GM18520 (cell line): ENCODE results near the gene RRH.
"Not testable (repeated sequence)": the region's sequence is repeated elsewhere in the genome, so short reads cannot be mapped to it uniquely, and the experiment has no call there.

Experiments used
- ATAC-seq: cut with Tn5 transposase; IDR thresholded peaks from one replicate; pipeline ENCODE4 v1.9.1; 2021; ENCODE audit not compliant: unreplicated experiment

The RRH gene

DNA sequence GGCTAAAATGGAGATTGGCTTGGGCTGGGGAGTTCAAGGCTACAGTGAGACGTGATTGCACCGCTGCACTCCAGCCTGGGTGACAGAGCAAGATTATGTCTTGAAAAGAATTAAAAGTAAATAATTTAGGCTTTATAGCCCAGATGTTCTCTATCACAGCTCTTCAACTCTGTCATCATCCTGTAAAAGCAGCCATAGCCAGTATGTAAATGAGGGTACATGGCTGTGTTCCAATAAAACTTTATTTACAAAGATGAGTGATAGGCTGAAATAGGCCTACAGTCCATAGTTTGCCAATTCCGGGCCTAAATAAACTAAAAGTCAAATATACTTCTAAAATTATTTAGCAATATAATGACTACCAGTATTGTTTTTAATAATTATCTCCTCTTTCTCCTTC lies 9.2 kb downstream of the RRH start:
- no peak for ATAC-seq

- ATAC-seq = no peak
Measured at GRCh38 chr4:109846395-109847098, 18.8 kb downstream of the RRH start.

- no peak for ATAC-seq
Measured at GRCh38 chr4:109847896-109848442, 20.2 kb downstream of the RRH start, which contains the start of gene LRIT3. TSS of gene LRIT3 (plus strand) at chr4:109848107. CDS start at chr4:109848202, 95 bp downstream.

DNA sequence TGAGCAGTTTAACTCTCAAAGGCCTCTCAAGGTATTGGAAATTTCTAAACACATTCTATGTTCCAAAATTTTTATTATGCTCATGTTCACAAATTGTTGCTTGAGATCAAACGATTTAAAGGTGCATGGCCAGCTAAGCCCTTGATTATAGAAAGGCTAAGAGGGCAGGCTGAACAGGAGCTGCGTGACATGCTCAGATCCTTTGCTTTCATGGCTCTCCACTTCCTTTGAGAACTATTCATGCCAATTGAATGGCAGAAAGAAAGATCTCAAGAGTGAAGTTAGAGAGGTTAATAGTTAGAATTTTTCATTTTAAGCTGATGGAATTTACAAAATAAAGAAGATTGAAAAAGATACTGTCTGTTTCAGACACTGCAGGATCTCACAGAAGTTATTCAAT lies 20.7 kb downstream of the RRH start:
- ATAC-seq = no peak

- ATAC-seq = no peak
Measured at GRCh38 chr4:109850601-109851000, 22.8 kb downstream of the RRH start.

DNA sequence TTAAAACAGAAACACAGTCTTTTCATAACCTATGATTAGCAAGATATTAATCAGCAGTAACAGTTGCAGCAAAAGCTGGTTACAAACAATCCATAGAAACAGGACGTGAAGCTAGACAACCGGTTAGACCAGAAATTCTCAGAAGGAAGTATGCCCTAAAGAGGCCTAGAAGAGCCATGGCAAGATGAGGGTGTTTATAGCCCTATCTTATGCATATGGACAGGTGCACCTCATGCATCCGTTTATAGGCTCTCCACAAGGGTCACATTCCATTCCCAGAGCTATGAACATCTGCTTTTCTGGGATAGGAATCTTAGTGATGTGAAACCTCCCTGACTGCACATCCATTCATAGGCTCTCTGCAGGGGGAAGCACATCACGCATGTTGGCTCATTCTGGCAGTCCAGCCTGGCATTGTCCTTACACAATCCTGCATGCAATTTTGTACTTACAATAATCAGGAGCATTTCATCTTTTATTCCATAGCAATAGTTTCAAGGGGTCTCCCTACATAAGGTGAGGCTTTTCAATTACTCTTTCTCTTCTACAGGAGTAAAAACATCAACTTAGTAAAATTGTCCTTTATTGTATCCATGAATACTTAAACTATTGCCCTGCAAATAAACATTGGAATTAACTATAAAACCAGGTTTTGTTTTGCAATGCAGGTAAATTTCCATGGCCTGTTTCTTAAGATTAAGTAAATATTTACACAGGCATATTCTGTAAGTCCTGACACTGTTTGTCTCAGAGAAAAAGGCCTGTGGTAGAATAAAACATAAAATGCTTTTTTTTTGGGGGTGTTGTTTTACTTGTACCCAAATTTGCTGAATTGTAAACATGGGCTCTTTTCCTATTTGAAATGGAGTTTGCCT lies 31.9 kb downstream of the RRH start:
- not testable (repeated sequence) for ATAC-seq

DNA sequence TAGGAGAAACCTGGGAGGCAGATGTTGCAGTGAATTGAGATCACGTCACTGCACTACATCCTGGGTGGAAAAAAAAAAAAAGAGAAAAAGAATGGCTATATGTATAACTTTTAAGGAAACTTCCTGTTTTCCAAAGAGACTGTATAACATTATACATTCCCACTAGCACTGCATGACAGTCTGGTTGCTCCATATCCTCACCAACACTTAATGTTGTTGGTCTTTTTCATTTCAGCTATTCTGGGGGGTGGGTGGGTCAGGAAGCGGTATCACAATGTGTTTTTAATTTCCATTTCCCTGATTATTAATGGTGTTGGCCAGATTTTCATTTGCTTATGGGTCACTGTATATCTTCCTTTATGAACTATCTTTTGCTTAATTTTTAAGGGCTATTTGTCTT lies 33.5 kb downstream of the RRH start:
- ATAC-seq = no peak

DNA sequence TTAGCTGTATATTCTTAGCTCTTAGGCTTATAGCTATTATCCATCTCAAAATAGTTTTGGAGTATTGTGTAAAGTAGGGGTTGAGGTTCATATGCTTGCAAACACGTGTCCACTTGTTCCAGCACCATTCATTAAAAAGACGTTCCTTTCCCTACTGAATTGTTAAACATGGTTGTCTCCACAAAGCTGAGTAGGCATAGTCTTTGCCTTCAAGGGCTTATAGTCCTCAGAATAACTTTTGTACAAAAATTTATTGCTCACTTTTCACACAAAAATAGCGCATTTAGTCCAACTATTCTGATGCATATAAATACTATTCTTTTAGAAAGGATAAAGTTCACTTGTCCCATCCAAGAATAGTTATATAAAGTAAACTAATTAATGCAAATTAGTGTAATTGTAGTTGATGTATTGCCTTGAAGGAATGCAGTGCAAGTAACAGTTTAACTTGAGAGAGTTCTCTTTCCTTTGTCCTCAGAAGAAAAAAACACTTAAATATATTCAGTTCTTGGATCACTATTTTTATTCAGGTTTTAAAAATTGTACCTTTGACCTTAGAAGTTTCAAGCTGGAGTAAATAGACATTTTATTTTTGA lies 34.2 kb downstream of the RRH start:
- ATAC-seq = no peak

GRCh38 chr4:109864134-109864533 lies 36.4 kb downstream of the RRH start:
- ATAC-seq = no peak

DNA sequence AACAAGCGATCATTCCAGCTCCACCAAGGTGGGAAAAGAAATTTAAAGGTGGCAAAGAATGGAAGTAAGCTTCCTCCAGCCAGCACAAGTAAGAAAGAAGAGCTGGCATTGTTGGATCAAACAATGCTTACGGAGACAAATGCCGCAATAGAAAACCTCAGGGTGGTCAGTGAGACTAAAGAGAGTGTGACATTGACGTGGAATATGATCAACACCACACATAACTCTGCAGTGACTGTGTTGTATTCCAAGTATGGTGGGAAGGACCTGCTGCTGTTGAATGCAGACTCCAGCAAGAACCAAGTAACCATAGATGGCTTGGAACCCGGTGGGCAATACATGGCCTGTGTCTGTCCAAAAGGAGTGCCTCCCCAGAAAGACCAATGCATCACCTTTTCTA lies 42.3 kb downstream of the RRH start:
- no peak for ATAC-seq

DNA sequence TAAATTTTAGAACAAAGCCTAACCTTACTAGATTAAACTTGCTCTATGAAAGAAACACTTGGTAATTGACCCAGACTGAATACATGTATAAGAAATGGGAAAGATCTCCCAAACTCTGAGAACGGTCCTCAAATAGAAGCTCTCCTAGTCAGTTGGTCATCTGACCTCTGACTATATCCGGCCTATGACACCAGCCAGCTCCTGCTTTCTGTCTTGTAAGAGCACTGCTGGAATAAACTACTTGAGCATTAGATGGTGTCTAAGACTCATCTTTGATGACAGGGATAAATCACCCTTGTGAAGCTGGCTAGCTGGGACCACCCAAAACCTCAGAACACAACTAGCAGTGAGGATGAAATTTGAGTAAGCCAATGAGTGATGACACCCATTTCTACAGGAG lies 44.3 kb downstream of the RRH start:
- ATAC-seq = no peak

GRCh38 chr4:109872950-109873656 lies 45.3 kb downstream of the RRH start:
- ATAC-seq = no peak

DNA sequence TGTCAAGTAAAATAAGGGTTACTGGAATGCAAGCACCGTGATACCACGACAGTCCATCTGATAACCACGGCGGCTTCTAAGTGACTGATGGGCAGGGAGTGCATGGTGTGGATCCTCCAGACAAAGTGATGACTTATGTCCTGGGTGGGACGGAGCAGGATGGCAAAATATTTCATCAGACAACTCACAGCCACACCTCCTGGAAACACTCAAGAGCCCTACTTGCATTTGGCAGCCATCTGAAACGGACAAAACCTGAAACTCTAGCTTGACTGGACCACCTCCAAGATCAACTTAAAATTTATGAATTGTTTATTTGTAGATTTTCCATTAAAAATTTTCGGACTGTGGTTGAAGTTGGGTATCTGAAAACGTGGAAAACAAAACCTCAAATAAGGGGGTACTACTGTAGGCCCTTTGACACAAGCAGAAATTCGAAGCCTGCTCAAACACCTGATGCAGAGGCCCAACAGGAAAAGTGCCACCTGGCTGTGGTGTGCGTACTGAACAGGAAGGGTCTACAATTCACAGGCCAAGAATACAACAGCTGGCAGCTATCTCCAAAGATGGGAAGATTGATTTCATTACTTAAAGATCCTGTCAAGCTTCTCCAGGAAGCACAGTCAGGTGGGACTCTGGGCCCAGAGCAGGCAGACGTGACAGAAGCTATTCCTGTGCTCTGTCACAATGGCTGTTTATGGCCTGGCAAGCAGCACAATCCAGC lies 46.2 kb downstream of the RRH start:
- no peak for ATAC-seq

DNA sequence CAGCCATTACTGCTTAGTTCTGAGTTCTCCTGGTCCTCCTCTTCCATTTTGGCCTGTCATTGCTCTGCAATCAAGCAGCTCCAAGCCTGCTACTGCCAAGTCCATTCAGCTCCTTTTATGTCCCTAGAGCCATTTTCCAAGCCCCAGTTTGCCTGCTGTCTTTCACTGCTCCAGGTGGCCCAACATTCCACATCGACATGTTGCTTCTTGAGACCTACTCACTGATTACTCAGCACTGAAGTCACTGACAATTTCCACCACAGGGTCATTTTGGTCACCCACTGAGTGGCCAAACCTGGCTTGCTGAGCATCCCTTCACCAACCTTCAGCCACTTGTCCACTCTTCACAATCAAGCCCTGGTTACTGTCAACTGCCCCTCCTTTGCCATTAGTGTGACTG lies 47.3 kb downstream of the RRH start:
- no peak for ATAC-seq

- ATAC-seq = not testable (repeated sequence)
Measured at GRCh38 chr4:109875553-109875952, 47.8 kb downstream of the RRH start.

DNA sequence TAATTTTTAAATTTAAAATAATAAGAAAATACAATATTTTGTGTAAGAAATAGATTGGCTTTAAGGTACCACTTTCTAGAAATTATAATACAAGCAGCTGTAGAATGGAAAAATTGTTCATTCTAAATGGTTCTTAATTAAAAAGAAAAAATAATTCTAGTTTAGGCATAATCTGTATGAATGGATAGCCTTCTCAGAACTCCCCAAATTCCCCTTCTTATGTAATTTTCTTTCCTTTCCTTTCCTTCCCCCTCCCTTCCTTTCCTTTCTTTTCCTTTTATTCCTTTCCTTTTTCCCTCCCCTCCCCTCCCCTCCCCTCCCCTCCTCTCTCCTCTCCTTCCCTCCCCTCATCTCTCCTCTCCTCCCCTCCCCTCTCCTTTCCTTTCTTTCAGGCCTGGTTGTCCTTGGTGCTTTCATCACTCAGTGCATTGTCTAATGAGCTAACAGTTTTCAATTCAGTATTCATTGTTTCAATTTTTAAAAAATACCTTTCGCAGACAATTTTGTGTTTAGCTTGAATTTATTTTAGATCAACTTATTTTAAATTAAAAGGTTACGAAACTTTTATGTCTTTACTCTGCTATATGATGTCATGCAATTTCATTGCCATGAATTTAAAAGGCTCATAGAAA lies 49.0 kb downstream of the RRH start:
- ATAC-seq = no peak

- ATAC-seq = peak; percentile 95
Measured at GRCh38 chr4:109877400-109877799, 49.6 kb downstream of the RRH start.

GRCh38 chr4:109878355-109878754 lies 50.6 kb downstream of the RRH start:
- ATAC-seq = no peak

DNA sequence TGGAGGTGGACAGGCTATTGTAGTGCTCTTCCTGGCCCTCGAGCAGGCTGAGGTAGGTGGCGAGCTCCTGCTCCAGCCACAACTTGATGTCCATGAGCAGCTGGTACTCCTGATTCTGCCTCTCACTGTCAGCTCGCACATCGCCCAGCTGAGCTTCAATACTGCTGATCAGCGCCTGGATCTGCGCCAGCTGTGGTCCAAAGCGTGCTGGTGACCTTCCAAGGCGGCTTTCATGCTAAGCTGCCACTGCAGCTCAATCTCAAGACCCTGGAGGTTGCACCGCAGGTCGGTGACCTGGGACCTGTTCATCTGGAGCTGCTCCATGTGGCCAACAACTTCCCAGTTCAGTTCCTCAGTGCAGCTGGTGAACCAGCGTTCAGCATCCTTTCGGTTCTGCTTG lies 51.3 kb downstream of the RRH start:
- ATAC-seq = no peak
